ENCODE results near the gene SLC5A5. TPM values are rescaled to one million over a fixed set of nuclear protein-coding genes. Genes with fewer than 3 reads are reported as not detected.
A peak's percentile ranks its signal among the peaks of the same experiment; 100 is the strongest.

The SLC5A5 gene
- total RNA-seq, 1 experiment from 2014 or later, result 6.3 TPM

DNA sequence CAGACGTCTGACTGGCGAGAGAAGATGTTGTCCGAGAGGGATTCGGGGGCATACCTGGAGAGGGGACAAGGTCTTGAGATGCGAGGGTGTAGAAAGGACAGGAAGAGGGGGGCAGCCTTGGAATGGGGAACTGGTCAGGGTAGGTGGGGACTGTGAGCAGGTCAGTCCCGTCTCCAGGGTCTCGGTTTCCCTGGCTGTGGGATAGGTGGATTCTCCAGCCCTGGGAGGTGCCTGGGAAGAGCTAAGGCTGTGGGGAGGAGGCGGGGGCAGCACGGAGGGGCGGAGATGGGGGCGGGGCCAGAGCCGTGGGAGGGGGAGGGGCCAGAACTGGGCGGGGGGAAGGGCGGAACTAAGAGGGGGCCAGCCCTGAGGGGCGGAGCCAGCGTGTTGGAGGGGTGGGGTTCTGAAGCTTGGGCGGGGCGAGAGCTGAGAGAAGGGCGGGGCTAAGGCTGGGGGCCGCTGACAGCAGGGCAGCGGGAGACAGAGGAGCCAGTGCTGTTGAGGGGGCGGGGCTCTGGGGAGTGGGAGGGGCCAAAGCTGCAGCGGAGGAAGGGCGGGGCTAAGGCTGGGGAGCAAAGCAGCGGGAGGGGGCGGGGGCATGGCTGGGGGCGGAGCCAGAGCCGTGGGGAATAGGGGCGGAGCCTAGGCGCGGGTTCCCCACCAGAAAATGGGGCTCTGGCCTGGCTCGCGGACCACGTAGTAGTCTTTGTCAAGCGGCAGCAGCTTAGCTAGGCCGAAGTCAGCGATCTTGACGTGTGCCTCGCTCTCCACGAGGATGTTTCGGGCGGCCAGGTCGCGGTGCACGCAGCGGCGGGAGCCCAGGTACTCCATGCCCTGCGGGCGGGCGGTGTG, 41.0 kb upstream of the SLC5A5 start:
- CTCF ChIA-PET, result interaction anchor here (0.6 to 0.7 kb wide), 2 partner anchors 48 to 56 kb away, joined by 3 to 4 read pairs; no protein-coding TSS in a partner anchor
- ATAC-seq, result peak; percentile 89
- intact Hi-C loops (cut with micrococcal nuclease; ENCODE audit: unreplicated experiment), result no loop called here

DNA sequence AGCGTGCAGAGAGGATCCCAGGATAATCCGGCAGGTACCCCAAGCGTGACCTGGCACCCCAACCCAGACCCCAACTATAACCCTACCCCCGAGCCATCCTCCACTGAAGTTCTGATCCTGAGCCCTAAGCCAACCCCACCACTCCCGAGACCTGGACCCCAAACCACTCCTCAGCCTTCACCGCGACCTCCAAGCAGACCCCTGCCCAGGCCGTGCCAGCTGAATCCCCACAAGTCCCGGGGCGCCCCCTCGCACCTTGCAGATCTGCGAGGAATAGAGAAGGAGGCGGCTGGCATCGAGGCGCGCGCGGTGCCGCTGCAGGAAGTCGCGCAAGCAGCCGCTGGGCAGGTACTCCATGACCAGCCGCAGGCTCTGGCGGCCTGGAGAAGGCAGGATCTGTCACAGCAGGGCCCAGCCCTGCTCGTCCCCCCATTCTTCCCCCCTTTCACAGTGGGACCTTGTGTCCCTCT, 40.3 kb upstream of the SLC5A5 start:
- POLR2A ChIA-PET, result no interaction called here
- no peak for ATAC-seq

More for the DNA sequence above, 41.0 kb upstream of the SLC5A5 start:
- no peak overlapping the region for H3K27ac ChIP-seq (ENCODE audit: low read length)
- H3K9me3 ChIP-seq (ENCODE audit: control insufficient read depth, insufficient read depth, low read depth, low read length), result no peaks in the 10 kb centered on the region
- no TSS peak for BruUV-seq (replicated peaks)
- H3K4me1 ChIP-seq (ENCODE audit: control insufficient read depth, insufficient read depth, low read length), result no peaks in the 10 kb centered on the region
- in situ Hi-C loops (cut with HindIII; ENCODE audit: low pct_unique_long_range_greater_than_20kb, low sequenced_read_pairs), result no loop called here
- no peaks in the 10 kb centered on the region for H3K36me3 ChIP-seq (ENCODE audit: control insufficient read depth, insufficient read depth, low read length)
- TF ChIP-seq, protein P1, sequence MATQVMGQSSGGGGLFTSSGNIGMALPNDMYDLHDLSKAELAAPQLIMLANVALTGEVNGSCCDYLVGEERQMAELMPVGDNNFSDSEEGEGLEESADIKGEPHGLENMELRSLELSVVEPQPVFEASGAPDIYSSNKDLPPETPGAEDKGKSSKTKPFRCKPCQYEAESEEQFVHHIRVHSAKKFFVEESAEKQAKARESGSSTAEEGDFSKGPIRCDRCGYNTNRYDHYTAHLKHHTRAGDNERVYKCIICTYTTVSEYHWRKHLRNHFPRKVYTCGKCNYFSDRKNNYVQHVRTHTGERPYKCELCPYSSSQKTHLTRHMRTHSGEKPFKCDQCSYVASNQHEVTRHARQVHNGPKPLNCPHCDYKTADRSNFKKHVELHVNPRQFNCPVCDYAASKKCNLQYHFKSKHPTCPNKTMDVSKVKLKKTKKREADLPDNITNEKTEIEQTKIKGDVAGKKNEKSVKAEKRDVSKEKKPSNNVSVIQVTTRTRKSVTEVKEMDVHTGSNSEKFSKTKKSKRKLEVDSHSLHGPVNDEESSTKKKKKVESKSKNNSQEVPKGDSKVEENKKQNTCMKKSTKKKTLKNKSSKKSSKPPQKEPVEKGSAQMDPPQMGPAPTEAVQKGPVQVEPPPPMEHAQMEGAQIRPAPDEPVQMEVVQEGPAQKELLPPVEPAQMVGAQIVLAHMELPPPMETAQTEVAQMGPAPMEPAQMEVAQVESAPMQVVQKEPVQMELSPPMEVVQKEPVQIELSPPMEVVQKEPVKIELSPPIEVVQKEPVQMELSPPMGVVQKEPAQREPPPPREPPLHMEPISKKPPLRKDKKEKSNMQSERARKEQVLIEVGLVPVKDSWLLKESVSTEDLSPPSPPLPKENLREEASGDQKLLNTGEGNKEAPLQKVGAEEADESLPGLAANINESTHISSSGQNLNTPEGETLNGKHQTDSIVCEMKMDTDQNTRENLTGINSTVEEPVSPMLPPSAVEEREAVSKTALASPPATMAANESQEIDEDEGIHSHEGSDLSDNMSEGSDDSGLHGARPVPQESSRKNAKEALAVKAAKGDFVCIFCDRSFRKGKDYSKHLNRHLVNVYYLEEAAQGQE (IDR thresholded peaks at IDR 0.05; ENCODE audit: insufficient read depth in 1 of 2, low read depth in 2 of 2, low read length in 1 of 2), result no peak
- TF ChIP-seq SIN3A (IDR thresholded peaks at IDR 0.05; ENCODE audit: borderline replicate concordance, insufficient read depth, low read depth, low read length), result no peak
- DNase-seq (ENCODE audit: low read depth, low spot score), result peak; percentile 68
- H3K27me3 ChIP-seq (ENCODE audit: control insufficient read depth, insufficient read depth, low read length), result no peaks in the 10 kb centered on the region
- peak overlapping the region; percentile 57 to 83 for H3K4me3 ChIP-seq (ENCODE audit: low read depth in 2 of 2, low read length in 2 of 2)
- POLR2A ChIA-PET, result interaction anchor here (0.7 kb wide), 1 partner anchor 29 kb away, joined by 5 read pairs; no protein-coding TSS in a partner anchor

More for the DNA sequence above, 40.3 kb upstream of the SLC5A5 start:
- BruUV-seq (replicated peaks), result no TSS peak
- no peak for DNase-seq (ENCODE audit: low read depth, low spot score)
- TF ChIP-seq, protein P2, sequence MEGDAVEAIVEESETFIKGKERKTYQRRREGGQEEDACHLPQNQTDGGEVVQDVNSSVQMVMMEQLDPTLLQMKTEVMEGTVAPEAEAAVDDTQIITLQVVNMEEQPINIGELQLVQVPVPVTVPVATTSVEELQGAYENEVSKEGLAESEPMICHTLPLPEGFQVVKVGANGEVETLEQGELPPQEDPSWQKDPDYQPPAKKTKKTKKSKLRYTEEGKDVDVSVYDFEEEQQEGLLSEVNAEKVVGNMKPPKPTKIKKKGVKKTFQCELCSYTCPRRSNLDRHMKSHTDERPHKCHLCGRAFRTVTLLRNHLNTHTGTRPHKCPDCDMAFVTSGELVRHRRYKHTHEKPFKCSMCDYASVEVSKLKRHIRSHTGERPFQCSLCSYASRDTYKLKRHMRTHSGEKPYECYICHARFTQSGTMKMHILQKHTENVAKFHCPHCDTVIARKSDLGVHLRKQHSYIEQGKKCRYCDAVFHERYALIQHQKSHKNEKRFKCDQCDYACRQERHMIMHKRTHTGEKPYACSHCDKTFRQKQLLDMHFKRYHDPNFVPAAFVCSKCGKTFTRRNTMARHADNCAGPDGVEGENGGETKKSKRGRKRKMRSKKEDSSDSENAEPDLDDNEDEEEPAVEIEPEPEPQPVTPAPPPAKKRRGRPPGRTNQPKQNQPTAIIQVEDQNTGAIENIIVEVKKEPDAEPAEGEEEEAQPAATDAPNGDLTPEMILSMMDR (IDR thresholded peaks at IDR 0.05), result no peak
- no peak for TF ChIP-seq POLR2AphosphoS5 (IDR thresholded peaks at IDR 0.05; ENCODE audit: low read depth, low read length)
- TF ChIP-seq, protein P1 (IDR thresholded peaks at IDR 0.05; ENCODE audit: insufficient read depth in 1 of 2, low read depth in 2 of 2, low read length in 1 of 2), result no peak
- TF ChIP-seq SIN3A (IDR thresholded peaks at IDR 0.05; ENCODE audit: borderline replicate concordance, insufficient read depth, low read depth, low read length), result no peak
- TF ChIP-seq TCF7L2 (IDR thresholded peaks at IDR 0.05; ENCODE audit: low read depth, low read length), result no peak
- Histone ChIP-seq H3K36me3 (ENCODE audit: control insufficient read depth, insufficient read depth, low read length) (no peaks in the 10 kb centered on the region), H3K4me1 (ENCODE audit: control insufficient read depth, insufficient read depth, low read length) (no peaks in the 10 kb centered on the region), H3K27me3 (ENCODE audit: control insufficient read depth, insufficient read depth, low read length) (no peaks in the 10 kb centered on the region), H3K4me3 (ENCODE audit: low read depth in 2 of 2, low read length in 2 of 2) (peak overlapping the region; percentile 33 to 53), H3K27ac (ENCODE audit: low read length) (no peak overlapping the region), H3K9me3 (ENCODE audit: control insufficient read depth, insufficient read depth, low read depth, low read length) (no peaks in the 10 kb centered on the region)
- CTCF ChIA-PET, result interaction anchor here (0.7 kb wide), 1 partner anchor 49 kb away, joined by 3 read pairs; no protein-coding TSS in a partner anchor
- intact Hi-C loops (cut with micrococcal nuclease; ENCODE audit: unreplicated experiment) (no loop called here), in situ Hi-C loops (cut with HindIII; ENCODE audit: low pct_unique_long_range_greater_than_20kb, low sequenced_read_pairs) (no loop called here)
